DND-41 (cell line): Measurements from ENCODE around the gene C1QC.
A peak's percentile ranks its signal among the peaks of the same experiment; 100 is the strongest.

ENCODE experiments used
- ATAC-seq: fragments of 200-7000 bp; cut with Tn5 transposase; 3 replicates; pipeline ENCODE4 v1.9.1; 2021; ENCODE audit warnings: low read depth; ENCODE audit not compliant: insufficient read depth
- DNase-seq: peaks from one replicate; pipeline ENCODE4 v3.0.0-alpha.2; 2020
- H2AFZ ChIP-seq: 2 replicates; pipeline ENCODE4 v1.6.0; 2012; ENCODE audit warnings: low read depth, low read length
- H3K27ac ChIP-seq: 2 replicates; pipeline ENCODE4 v1.5.1; 2012; ENCODE audit warnings: low read length, inconsistent platforms
- H3K27me3 ChIP-seq: fragments of 200-600 bp; sonication (generic); 2 replicates; pipeline ENCODE4 v1.6.0; 2012; ENCODE audit warnings: low read length, mild to moderate bottlenecking, inconsistent platforms; ENCODE audit not compliant: insufficient read depth, poor library complexity
- H3K36me3 ChIP-seq: 2 replicates; pipeline ENCODE4 v1.5.1; 2012; ENCODE audit warnings: low read length, inconsistent platforms; ENCODE audit not compliant: insufficient read depth
- H3K4me1 ChIP-seq: 2 replicates; pipeline ENCODE4 v1.5.1; 2012; ENCODE audit warnings: mild to moderate bottlenecking, low read length; ENCODE audit not compliant: insufficient read depth
- H3K4me2 ChIP-seq: 2 replicates; pipeline ENCODE4 v1.6.0; 2012; ENCODE audit warnings: mild to moderate bottlenecking, moderate library complexity, low read length, inconsistent platforms; ENCODE audit not compliant: insufficient read depth
- H3K4me3 ChIP-seq, 2 experiments: fragments of 200-600 bp in 1 of 2; shearing (Covaris generic) in 1 of 2; 2 replicates each; pipeline ENCODE4 v1.5.1; 2012 to 2016; ENCODE audit warnings: inconsistent platforms in 2 of 2, low read length in 2 of 2, mild to moderate bottlenecking in 2 of 2, low read depth in 1 of 2, moderate library complexity in 1 of 2
- H3K79me2 ChIP-seq: 2 replicates; pipeline ENCODE4 v1.6.0; 2012; ENCODE audit warnings: low read length, inconsistent platforms; ENCODE audit not compliant: insufficient read depth
- H3K9ac ChIP-seq: 2 replicates; pipeline ENCODE4 v1.6.0; 2012; ENCODE audit warnings: low read depth, mild to moderate bottlenecking, inconsistent platforms, low read length, moderate library complexity
- H3K9me3 ChIP-seq: 2 replicates; pipeline ENCODE4 v1.5.1; 2012; ENCODE audit warnings: low read length, moderate library complexity, mild to moderate bottlenecking, inconsistent platforms; ENCODE audit not compliant: insufficient read depth, severe bottlenecking
- H4K20me1 ChIP-seq: 2 replicates; pipeline ENCODE4 v1.6.0; 2012; ENCODE audit warnings: low read length; ENCODE audit not compliant: insufficient read depth
- CTCF ChIP-seq: IDR thresholded peaks from 2 replicates; pipeline ENCODE4 v1.5.1; 2012; ENCODE audit warnings: borderline replicate concordance, low read length, moderate library complexity, mild to moderate bottlenecking; ENCODE audit not compliant: poor library complexity, severe bottlenecking; ENCODE audit errors: extremely low read depth
- EZH2 ChIP-seq: IDR thresholded peaks from 3 replicates; pipeline ENCODE4 v1.6.1; 2012; ENCODE audit warnings: borderline replicate concordance, low read depth, mild to moderate bottlenecking, moderate library complexity, low read length, inconsistent platforms; ENCODE audit not compliant: severe bottlenecking

The C1QC gene

DNA sequence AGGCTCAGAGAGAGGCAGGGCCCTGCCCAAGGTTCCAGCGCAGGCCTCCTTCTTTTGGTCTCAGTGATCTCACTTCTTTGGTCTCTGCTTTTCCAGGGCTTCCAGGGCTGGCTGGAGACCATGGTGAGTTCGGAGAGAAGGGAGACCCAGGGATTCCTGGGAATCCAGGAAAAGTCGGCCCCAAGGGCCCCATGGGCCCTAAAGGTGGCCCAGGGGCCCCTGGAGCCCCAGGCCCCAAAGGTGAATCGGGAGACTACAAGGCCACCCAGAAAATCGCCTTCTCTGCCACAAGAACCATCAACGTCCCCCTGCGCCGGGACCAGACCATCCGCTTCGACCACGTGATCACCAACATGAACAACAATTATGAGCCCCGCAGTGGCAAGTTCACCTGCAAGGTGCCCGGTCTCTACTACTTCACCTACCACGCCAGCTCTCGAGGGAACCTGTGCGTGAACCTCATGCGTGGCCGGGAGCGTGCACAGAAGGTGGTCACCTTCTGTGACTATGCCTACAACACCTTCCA is 17.3 kb downstream of the C1QC start:
- no peak overlapping the region for H2AFZ ChIP-seq

DNA sequence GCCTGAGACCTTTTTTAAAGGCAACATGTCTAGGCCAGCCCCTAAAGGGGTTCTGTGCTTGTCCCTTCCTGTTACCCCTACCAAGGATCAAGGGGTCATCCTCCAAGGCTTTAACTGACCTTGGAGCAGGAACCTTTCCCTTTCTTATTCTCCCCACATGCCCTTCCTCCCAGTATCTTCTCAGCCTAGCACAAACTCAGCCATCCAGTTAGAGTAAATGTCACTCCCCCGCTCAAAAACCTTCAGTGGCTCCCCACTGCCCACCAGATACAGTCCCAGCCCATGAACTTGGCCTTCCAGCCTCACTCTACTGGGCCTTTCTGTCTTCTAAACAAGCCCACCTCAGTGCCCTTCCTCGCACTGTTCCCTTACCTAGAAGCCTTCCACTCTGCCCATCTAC is 18.4 kb downstream of the C1QC start:
- ATAC-seq (no peak), DNase-seq (no peak)
- Histone ChIP-seq H3K9ac (no peak overlapping the region), H3K79me2 (no peaks in the 10 kb centered on the region), H3K36me3 (no peaks in the 10 kb centered on the region), H3K27me3 (peaks cover 6% of the 10 kb centered on the region), H3K27ac (no peak overlapping the region), H3K4me1 (no peaks in the 10 kb centered on the region), H3K9me3 (no peaks in the 10 kb centered on the region), H3K4me3 (no peak overlapping the region), H4K20me1 (no peaks in the 10 kb centered on the region), H3K4me2 (no peak overlapping the region), H2AFZ (no peak overlapping the region)
- no peak for TF ChIP-seq EZH2
- TF ChIP-seq CTCF: no peak

More for the DNA sequence above, 17.3 kb downstream of the C1QC start:
- no peak overlapping the region for H3K9ac ChIP-seq
- no peak overlapping the region for H3K4me3 ChIP-seq
- H3K4me1 ChIP-seq: no peaks in the 10 kb centered on the region
- no peaks in the 10 kb centered on the region for H3K9me3 ChIP-seq
- no peak for TF ChIP-seq CTCF
- no peak for TF ChIP-seq EZH2
- H4K20me1 ChIP-seq: no peaks in the 10 kb centered on the region
- no peak for DNase-seq
- peaks cover 10% of the 10 kb centered on the region for H3K27me3 ChIP-seq
- no peak overlapping the region for H3K27ac ChIP-seq
- H3K79me2 ChIP-seq: no peaks in the 10 kb centered on the region
- no peak for ATAC-seq
- no peaks in the 10 kb centered on the region for H3K36me3 ChIP-seq
- no peak overlapping the region for H3K4me2 ChIP-seq

DNA sequence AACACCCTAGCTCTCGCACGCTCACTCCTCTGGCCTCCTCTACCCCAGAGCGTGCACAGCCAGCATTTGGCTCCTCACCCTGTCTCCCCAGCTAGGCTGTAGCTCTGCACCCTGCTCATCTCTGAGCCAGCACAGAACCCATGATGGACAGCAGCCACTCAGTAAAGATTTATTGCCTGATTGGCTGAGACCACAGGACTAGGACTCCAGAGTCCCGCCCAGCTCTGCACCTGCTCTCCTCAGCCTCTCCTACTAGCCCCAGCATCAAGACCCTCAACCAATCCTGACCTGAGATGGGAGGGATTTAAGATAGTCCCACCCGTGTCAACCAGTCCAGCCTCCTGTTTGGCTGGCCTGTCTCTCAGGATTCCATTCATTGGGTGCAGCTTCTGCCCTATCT is 18.9 kb downstream of the C1QC start:
- ATAC-seq: peak; percentile 69
- peak; percentile 20 for DNase-seq
- Histone ChIP-seq H2AFZ (no peak overlapping the region), H3K27ac (no peak overlapping the region), H3K9ac (no peak overlapping the region), H3K36me3 (no peaks in the 10 kb centered on the region), H3K9me3 (no peaks in the 10 kb centered on the region), H3K27me3 (peaks cover 5% of the 10 kb centered on the region), H3K4me3 (no peak overlapping the region), H4K20me1 (no peaks in the 10 kb centered on the region), H3K4me2 (no peak overlapping the region), H3K4me1 (no peaks in the 10 kb centered on the region), H3K79me2 (no peaks in the 10 kb centered on the region)
- TF ChIP-seq EZH2 (no peak), CTCF (no peak)

DNA sequence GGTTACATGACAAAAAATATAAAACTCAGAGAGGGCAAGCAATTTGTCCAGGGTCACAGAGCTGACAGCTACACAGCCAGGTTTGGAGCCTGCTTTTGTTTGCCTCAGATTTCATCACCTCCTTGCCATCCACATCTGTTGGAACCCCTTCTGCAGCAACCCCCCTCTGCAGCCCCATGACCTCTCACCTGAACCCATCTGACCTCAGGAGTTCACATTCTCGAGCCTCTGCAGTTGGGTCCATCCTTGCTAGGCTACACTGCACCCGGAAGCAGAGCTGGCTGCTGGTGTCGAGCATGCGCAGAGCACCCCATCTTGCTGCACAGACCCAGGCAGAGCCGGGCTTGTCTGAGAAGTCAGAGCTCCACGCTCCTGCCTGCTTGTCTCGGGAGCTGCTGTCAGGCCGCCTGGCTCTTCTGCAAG is 19.6 kb downstream of the C1QC start:
- Histone ChIP-seq H3K4me2 (no peak overlapping the region), H3K27me3 (peaks cover 5% of the 10 kb centered on the region), H3K9me3 (no peaks in the 10 kb centered on the region), H4K20me1 (no peaks in the 10 kb centered on the region), H2AFZ (no peak overlapping the region), H3K4me3 (no peak overlapping the region), H3K79me2 (no peaks in the 10 kb centered on the region), H3K4me1 (no peaks in the 10 kb centered on the region), H3K9ac (no peak overlapping the region), H3K27ac (no peak overlapping the region), H3K36me3 (no peaks in the 10 kb centered on the region)
- no peak for DNase-seq
- TF ChIP-seq CTCF (no peak), EZH2 (no peak)
- ATAC-seq: no peak
